ENCODE measurements around the gene ARPP21.

The ARPP21 gene

DNA sequence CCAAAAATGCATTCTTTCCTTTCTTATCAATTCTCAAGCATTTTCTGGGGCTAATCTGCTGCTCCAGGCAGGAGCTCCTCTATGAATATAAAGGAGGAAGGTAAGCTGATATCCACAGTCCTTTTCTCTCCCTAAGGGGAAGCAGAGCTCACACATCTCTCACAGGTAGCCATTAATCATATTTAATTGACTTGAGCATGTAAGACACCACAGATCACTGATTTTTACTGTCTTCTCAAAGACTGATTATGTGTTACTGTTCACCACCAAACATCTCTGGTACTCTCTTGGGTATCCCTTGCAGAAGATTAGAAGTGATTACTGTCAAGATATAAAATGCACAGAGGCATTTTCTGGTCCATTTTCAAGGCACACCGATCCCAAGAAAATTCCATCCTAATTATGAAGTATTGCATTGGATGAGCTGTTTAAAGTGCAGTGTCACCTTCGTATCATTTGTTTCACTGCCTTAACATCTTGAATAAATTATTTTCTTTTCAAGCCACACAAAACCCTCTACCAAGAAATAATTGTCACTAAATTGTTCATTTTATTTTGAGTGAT, 100.7 kb downstream of the ARPP21 start:
- DNase-seq, result no peak

DNA sequence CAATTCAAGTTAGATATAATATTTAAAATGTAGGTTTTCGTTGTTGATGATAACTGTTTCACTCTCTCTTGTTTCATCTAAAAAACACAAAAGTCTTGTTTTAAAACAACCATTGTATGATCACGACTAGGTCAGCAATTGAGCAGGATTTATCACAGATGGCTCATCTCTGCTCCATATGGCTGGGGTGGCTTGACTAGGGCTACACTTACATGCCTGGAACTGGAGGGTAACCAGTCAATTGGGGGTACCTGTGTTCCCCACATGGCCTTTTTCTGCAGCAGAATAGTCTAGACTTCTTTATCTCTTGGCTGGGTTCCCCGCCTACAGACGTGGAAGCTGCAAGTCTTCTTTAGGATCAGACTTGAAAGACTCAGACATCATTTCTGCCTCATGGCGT, 103.9 kb downstream of the ARPP21 start:
- DNase-seq, result no peak

DNA sequence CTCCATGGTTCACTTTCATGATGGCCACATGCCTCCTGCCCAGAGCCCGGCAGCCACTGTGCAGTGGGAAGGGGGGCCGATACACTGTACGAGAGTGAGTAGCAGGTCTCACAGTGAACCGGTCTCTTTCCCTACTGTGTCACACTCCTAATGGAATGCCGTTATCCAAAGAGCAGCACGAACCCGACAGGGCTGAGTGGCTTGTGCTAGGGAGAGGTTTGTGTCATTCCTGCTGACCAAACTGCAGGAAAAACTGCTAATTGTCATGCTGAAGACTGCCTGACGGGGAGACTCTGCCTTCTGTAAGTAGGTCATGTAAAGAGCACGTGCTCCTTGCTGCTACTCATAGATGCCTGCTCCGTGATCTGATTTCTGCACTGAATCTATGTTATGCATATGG, 105.1 kb downstream of the ARPP21 start:
- DNase-seq, result no peak

DNA sequence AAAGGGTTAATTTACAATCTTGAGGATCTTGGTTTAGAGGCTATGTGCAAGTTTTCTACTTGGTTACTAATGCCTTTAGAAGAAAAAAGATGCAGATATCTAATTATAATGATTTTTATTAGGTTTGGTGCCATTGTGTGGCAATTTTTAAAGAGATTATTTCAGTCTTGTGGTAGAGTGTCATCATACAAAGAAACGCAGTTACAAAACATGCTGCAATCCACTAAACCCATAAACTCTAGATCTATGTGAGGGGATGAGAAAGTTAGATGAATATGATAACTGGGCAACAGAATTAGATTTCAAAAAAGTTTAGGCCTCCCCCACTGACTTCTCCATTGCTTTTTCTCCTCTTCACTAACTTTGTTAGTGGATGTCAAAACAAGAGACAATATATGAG, 106.0 kb downstream of the ARPP21 start:
- DNase-seq, result no peak

DNA sequence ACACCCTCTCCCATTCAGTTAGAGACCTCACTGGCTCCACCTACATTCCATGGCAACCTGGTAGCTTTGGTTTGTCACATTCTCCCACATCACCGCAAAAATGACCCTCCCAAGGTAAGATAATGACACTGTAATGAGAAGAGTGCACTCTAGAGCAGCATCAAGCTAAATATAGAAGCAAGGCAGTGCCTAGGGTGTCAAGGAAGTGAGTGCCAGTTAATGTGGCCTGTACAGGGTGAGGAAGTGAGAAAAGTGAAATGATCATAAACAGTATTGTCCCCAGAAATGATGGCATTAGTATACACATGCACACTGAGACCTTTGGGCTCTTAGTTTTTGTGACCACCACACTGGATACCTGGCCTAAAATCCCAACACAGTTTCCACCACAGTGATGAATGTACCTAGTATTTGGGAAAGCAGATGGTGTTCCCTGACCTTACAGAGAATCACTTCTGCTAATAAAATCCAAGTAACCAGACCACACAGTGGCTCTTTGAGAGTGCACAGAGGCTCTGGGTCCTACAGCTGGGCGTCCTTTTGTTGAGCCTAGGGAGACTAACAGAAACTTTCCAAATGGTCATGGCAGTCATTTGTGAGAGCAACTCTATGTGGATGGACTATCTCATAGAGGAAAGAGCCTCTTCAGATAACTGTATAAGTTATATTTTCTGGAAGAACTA, 106.6 kb downstream of the ARPP21 start:
- no peak for DNase-seq

DNA sequence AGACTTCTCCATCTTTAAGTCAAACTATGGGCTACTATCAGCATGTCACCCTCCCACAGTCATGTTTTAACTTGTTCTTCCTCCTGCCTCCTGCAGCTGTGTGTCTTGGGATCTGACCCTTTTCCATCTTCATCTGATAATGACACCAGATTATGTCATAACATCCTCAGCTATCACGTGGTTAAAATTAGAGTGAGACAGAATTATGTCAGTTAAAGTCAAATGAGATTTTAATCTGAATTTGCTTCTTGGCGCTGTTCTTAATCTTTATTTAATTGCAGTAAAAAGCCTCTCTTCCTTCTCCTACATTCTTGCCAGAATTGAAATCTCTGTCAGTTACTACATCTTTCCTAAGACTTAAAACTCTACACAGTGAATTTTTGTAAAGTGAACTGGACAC, 107.2 kb downstream of the ARPP21 start:
- no peak for DNase-seq

DNA sequence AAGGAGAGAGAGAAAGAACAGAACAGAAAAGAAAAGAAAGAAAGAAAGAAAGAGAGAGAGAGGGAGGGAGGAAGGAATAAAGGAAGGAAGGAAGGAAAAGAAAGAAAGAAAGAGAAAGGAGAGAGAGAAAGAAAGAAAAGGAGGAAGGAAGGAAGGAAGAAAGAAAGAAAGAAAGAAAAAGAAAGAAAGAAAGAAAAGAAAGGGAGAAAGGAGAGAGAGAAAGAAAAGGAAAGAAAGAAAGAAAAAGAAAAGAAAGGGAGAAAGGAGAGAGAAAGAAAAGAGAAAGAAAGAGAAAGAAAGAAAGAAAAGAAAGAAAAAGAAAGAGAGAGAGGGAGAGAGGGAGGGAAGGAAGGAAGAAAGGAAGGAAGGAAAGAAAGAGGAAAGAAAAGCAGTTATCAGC, 108.8 kb downstream of the ARPP21 start:
- DNase-seq, result no peak

DNA sequence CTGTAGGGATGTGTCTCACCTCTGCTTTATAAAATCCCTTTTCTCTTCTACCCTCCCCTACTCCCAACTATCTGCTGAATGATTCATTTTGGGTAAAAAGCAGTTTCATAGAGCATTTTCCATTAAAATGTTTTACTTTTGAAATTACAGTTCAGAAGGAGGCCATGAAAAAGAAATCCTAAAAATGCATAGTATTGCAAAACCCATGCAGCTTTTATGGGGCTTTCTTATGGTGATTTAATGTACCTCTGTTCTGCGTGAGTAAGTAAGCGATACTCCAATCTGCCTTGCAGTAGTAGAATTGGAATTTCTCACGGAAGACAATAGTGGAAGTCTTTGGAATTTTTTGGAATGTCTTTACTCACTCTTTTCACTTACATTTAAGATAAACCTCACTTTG, 111.9 kb downstream of the ARPP21 start:
- DNase-seq, result no peak

DNA sequence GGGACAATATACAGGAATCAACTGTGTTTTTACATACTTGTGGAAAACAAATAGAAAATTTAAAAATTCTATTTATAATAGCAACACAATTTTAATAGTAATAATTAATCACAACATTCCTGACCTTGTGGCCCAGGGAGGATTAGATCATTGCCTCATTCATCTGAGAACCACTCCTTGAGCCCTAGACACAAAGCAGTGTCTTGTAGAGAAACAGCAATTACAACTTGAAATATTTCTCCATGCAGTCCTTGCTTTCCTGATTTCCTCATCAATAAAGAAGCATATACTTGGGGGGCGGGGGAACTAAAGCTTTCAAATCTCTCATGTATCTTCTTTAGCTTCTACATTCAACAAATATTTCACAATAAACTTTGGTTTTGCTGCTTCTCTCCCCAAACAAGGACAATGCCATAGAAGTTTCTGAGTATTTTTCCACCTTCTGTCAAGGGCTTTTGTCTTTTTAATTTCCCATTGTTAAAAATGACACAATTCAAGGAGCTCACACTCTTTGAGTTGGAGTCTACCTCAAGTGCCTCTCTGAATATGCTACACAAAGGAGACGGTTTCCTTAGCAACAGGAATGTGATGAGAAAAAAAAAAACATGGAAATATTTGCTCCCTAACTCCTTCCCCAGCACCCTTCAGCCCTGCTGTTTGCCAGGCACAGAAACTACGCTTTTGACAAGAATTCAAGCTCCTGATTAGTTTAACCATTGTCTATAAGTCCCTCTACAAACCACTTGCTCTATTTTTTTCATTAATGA, 118.8 kb downstream of the ARPP21 start:
- peak; percentile 7 for DNase-seq

DNA sequence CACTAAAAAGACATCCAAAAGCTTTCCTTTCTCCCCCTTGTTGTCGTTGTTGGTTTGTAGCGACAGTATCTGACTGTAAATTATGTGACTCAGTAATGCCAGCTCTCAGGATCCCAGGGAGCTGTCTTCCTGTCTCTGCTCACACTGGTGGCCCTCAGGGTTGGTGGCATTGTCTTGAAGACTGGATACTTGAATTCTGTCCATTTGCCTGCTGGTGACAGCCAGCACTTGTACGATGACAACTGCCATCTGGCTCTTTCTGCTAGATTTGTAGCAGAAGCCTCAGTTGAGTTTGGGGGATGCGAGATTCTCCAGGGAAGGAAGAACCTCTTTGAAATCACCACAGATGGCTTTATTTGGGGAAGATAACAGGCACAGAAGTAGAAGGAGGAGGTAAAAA, 120.8 kb downstream of the ARPP21 start:
- DNase-seq, result no peak

DNA sequence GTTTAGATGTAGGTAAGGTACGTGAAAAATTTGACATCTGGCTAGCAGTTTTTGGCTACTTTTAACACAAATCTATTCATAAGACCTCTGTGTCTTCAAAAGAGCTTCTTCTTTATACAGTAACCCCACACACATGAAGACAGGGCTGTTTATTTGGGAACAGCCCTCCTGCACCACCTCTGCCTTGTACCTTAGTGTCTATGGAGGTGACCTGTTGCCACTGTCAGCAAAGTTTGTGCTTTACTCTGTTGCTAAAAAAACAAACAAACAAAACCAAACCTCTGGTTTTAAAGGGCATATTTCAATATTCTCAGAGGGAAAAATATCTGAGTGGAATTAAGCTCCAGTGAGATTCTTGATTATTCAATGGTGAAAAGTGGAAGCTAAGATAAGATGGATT, 122.0 kb downstream of the ARPP21 start:
- DNase-seq, result no peak

DNA sequence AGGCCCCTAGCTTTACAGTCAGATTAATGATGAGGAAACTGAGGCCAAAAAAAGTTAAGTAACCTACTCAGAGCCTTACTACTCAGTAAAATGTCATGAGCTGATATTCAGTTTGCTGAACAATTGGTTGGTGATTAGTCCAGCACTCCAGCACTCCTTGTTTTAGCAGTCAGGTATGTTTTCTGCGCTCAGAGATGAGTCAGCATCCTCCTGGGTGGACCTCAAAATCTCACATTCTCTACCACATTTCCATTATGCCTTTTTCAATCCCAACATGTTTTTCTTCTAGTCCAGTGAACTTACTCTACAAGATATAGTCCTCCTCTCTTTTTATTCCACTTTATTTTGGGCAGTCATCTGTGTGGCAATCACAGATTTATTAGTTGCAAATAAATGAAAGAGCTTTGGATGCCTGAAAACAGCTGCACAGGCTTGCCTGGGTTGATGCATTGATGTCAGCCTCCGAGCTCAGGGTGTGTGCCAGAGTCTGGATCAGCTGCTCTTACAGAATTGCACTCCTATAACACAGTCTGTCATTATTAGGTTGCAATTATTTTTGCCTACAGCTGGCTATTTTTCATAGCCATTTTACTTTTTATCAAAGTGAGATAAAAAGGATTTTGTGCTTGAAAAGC, 133.2 kb downstream of the ARPP21 start:
- no peak for DNase-seq

DNA sequence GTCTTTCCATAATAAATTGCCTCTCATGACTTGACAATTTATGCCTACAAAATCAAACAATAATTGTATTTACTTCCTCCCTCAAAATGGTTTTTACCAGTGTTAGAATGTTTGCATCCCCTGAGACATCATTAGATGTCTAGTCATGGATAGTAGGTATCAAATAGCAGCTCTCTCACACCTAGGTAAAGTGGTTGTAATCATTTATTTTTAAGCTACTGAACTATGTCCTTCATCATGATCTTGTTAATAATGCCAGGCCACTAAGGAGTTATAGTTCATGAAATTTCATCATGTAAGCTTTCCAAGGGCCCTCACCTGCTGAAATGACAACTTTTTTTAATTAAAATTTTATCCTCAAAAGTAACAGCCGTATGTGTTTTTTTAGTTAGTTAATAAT, 134.1 kb downstream of the ARPP21 start:
- no peak for DNase-seq

DNA sequence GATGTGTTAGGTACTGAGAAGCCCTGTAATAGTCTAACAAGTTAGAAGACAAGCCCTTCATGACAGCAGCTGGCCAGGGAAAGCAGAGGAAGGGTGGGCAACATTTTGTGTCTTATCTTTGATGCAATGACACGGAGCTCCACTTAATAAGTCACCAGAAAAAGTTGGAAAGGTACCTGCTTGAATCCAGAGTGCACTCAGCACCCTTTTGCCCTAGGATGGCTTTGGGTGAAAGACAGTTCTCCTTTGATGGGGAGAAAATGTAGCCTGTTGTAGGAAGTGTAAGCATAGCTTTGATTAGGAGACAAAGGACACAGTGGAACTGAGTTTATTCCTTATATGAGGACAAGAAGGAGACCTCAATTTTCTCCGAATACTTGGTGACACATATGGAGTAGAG, 137.0 kb downstream of the ARPP21 start:
- DNase-seq, result no peak

DNA sequence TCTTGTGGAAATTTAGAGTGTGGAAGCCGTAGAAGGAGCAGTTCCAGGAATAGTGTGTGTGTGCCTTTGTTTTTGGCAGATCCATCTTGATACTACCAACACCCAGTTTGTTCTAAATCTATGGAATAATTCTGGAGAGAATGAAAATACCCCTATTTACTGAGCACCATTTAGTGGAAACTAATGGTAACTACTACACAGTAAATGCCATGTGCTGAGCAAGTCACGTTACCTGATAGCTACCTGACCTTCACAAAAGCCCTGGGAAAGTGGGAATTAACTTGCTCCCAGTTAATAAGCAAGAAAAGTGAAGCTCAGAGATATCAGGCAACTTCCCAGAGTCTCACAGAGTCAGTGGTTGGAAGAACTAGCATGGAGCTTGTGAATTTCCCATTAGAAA, 137.7 kb downstream of the ARPP21 start:
- no peak for DNase-seq

DNA sequence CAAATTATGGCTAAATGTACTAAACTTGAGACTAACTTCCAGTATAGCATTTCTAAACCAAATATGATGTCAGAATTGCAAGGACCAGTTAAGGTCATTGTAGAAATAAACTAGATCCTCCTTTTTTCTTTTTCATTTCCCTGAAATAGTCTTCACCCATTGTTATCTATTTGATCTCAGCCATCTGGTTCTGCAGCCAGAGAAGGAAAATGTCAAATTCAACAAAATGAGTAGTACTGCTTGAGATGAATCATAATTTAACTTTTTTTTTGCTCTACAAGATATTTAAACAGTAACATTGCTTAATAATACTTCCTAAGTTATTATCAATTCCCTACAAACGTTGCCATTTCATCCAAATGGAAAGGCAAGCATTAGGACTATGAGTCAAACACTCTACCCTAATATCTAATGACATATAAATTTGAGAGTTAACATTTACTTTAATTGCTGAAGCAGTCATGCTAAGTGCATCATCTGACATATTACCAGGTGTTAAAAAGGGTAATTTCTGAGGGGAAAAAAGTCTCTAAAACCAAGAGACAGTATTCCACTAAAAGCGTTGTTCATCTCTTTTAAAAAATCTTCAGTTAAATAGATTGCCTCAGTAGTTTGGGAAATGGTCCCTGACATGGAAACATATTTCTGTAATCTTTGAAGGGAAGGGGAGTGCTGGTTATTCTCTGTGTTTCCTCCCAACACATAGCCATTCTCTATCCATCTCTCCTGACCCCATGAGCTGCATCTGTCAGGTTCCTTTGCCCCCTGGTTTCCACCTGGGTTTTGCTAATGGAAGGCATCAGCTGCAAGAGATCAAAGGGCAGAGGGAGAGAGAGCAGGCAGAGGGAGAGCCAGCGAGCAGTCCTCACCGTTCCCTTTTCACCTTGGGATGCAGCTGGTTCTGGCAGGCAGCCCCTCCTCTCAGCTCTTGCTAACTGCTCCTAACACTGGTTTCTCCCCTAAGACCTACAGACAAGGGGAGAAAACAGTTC, 138.5 kb downstream of the ARPP21 start:
- DNase-seq, result no peak

DNA sequence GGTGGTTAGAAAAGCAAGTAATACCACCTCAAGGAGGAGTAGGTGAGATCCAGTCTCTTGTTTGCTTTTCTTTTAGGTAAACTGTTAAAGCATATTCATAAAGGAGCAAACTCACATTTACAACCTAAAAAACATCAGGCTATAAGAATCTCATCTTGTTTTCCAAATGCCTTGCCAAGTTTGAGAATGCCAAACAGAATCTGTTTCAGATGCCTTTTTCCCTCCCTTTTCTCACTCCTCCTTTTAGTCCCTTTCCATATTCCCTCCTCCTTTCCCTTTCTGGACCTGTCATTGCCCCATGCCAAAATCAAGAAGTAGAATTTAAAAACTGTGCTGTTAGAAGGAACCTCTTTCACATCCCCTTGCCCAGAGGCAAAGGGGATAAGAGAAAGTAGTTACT, 140.3 kb downstream of the ARPP21 start:
- no peak for DNase-seq

DNA sequence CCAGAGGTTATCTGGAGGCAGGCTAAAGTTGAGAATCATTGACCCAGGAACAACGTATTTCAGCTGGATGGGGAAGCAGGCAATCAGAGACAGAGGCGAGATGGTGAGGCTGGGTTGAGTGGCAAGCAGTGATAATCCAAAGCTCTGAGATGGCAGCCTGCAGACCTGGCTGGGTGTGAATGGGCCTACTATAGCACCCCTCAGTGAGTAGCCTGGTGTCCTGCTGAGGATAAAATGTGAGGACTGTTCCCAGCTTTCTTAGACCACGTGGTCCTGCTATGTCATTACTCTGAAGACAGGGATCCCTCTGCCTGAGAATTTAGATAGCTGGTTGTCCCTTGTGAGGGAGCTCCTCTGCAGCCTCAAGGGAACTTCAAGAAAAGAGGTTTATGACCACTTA, 141.5 kb downstream of the ARPP21 start:
- no peak for DNase-seq

DNA sequence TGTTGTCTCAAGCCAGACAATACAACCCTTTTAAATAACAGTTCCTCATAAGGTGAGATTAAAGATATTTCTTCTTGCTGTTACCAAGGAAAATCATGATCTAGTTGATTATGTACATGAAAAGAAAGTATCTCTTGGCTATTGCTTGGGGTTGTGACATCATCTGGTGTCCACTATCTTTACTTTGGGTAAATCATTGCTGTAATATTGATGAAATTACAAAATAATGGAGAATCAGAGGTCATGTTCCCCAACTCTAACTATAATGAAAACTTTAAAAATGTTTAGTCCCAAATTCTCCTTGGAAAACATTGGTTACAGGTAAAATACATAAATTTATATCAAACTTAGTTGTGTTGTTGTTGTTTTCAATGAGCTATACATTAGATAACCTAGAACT, 142.2 kb downstream of the ARPP21 start:
- DNase-seq, result no peak

DNA sequence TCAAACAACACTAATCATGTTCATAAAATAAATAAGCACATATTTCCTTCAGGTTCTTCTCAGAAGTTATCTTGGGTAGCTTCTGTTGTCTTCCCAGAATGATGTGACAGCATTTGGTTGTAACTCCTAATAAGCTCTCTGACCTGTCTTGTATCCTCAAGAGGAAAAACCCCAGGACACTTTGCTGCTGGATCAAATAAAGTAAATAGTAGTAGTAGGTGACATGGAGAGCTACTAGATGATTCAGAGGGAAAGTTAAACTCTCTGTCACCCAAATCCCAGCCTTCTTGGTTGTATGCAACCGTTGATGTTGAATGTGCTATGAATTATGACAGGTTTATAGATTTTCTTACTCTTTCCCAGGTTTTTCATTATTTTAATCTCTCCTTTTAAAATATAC, 143.0 kb downstream of the ARPP21 start:
- DNase-seq, result no peak

DNA sequence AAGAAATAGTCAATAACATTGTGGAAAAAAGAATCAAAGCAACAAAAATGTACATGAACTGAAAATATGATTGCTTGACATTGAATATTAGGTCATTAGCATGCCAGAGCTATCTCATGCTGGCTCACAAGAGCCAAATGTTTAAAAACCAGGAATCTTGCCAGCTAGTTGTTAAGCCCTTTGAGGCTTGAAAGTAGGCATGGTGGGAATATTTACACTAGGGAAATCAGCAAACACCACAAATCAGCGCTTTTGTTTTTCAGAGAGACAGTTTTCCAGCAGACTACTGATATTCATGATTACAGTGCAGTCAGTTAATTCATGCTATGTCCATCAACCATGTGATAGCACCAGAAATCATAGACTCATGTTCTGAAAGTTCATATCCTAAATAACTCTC, 144.8 kb downstream of the ARPP21 start:
- peak; percentile 46 for DNase-seq

DNA sequence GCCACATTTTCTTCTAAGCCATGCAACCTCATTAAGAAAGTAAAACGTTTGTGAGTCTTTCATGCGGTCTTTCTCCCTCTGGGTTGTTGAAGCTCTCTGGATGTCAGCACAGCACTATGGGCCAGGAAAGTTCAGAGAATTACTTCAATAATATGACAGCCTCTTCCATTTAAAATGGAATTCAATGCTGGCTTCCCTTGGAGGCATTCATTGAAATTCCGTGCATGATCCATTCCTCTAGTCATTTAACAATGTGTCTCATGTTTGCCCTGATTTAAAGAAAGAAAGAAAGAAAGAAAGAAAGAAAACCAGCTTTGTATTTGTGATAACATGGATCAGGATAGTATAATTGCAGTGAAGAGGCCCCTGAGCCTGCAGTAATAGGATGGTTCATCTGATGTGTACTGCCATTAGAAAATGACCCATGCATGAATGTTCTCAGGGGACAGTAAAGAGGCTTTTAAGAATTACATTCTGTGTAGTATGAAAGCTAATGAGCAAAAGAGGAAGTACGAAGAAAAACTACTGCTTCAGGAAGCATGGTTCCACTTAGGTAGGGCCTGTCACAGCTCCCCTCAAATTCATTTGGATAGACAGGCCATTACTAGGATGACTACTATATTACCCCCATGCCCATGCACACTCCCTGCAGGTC, 146.0 kb downstream of the ARPP21 start:
- DNase-seq, result no peak

All from NCI-H2029 treated with DMSO at 0.1 percent for 48 hours (cell line).